Activated T-cell treated with anti-CD3 and anti-CD28 coated beads for 1 hour (primary cell): ENCODE measurements around the gene PTDSS2.
"Not testable (repeated sequence)": the region's sequence is repeated elsewhere in the genome, so short reads cannot be mapped to it uniquely, and the experiment has no call there.

Experiments used
- DNase-seq: peaks from one replicate; pipeline ENCODE4 v3.0.0-alpha.2; 2020; ENCODE audit warnings: low read depth

Gene PTDSS2

GRCh38 chr11:506995-507726 is 57.1 kb downstream of the PTDSS2 start, which contains the start of gene RNH1:
RNH1 (minus strand) TSS chr11:507242; CDS start chr11:502162, 5,080 bp downstream.
- peak; percentile 100 for DNase-seq

GRCh38 chr11:507727-508515 is 57.8 kb downstream of the PTDSS2 start:
- no peak for DNase-seq

GRCh38 chr11:508956-509355 is 58.9 kb downstream of the PTDSS2 start:
- no peak for DNase-seq

GRCh38 chr11:512761-513595 is 62.9 kb downstream of the PTDSS2 start:
- DNase-seq, result no peak

- DNase-seq, result no peak
Measured at GRCh38 chr11:514606-515005, 64.5 kb downstream of the PTDSS2 start.

GRCh38 chr11:515131-515530 is 65.1 kb downstream of the PTDSS2 start:
- DNase-seq, result no peak

GRCh38 chr11:516400-516799 is 66.3 kb downstream of the PTDSS2 start:
- no peak for DNase-seq

GRCh38 chr11:516918-517685 is 67.0 kb downstream of the PTDSS2 start:
- not testable (repeated sequence) for DNase-seq

- DNase-seq, result peak; percentile 86
Measured at GRCh38 chr11:518463-519202, 68.6 kb downstream of the PTDSS2 start.

GRCh38 chr11:520428-521176 is 70.5 kb downstream of the PTDSS2 start:
- no peak for DNase-seq

- no peak for DNase-seq
Measured at GRCh38 chr11:521177-521688, 71.2 kb downstream of the PTDSS2 start.

GRCh38 chr11:526192-526591 is 76.1 kb downstream of the PTDSS2 start:
- no peak for DNase-seq

- no peak for DNase-seq
Measured at GRCh38 chr11:528166-528814, 78.2 kb downstream of the PTDSS2 start.

- no peak for DNase-seq
Measured at GRCh38 chr11:528815-529727, 79.0 kb downstream of the PTDSS2 start.

- no peak for DNase-seq
Measured at GRCh38 chr11:529728-530411, 79.8 kb downstream of the PTDSS2 start.

- DNase-seq, result no peak
Measured at GRCh38 chr11:530960-531831, 81.1 kb downstream of the PTDSS2 start.
